Astrocyte (in vitro differentiated cells and primary cell): ENCODE data around the gene KLC4. TPM values are rescaled to one million over a fixed set of nuclear protein-coding genes. Genes with fewer than 3 reads are reported as not detected.

ENCODE experiments used
- DNase-seq: peaks from one replicate; pipeline ENCODE4 v3.0.0-alpha.2; 2010; ENCODE audit warnings: low read depth
- FAIRE-seq: peaks from 2 replicates; lab custom pipeline; 2011; peaks lifted over from hg19 to GRCh38; lab: Jason Lieb, UNC
- H2AFZ ChIP-seq: 2 replicates; pipeline ENCODE4 v1.6.0; 2012; ENCODE audit warnings: low read depth, low read length, inconsistent platforms
- H3K27ac ChIP-seq: 2 replicates; pipeline ENCODE4 v1.5.1; 2011; ENCODE audit warnings: low read depth, low read length, inconsistent platforms
- H3K27me3 ChIP-seq: 2 replicates; pipeline ENCODE4 v1.6.0; 2011; ENCODE audit warnings: low read length, inconsistent platforms; ENCODE audit not compliant: insufficient read depth
- H3K36me3 ChIP-seq: 2 replicates; pipeline ENCODE4 v1.5.1; 2011; ENCODE audit warnings: low read length, inconsistent platforms; ENCODE audit not compliant: insufficient read depth
- H3K4me1 ChIP-seq: 2 replicates; pipeline ENCODE4 v1.5.1; 2011; ENCODE audit warnings: low read length, inconsistent platforms; ENCODE audit not compliant: insufficient read depth
- H3K4me2 ChIP-seq: 2 replicates; pipeline ENCODE4 v1.6.0; 2012; ENCODE audit warnings: low read length, inconsistent platforms
- H3K4me3 ChIP-seq: 2 replicates; pipeline ENCODE4 v1.5.1; 2011; ENCODE audit warnings: low read depth, mild to moderate bottlenecking, low read length, inconsistent platforms; ENCODE audit not compliant: insufficient read depth
- H3K79me2 ChIP-seq: 2 replicates; pipeline ENCODE4 v1.6.0; 2012; ENCODE audit warnings: mild to moderate bottlenecking, low read length, inconsistent platforms; ENCODE audit not compliant: insufficient read depth
- H3K9ac ChIP-seq: 2 replicates; pipeline ENCODE4 v1.6.0; 2012; ENCODE audit warnings: mild to moderate bottlenecking, low read length, inconsistent platforms
- H3K9me3 ChIP-seq: 2 replicates; pipeline ENCODE4 v1.5.1; 2012; ENCODE audit warnings: low read depth, mild to moderate bottlenecking, low read length, inconsistent platforms; ENCODE audit not compliant: insufficient read depth
- H4K20me1 ChIP-seq: 2 replicates; pipeline ENCODE4 v1.6.0; 2012; ENCODE audit warnings: low read length, inconsistent platforms; ENCODE audit not compliant: insufficient read depth
- H3K27ac Mint-ChIP-seq: one replicate; pipeline ENCODE4 v1.8.0; 2021; ENCODE audit warnings: mild to moderate bottlenecking, mixed read lengths; ENCODE audit not compliant: unreplicated experiment
- H3K27me3 Mint-ChIP-seq: one replicate; pipeline ENCODE4 v1.8.0; 2021; ENCODE audit warnings: low read depth, mixed read lengths; ENCODE audit not compliant: unreplicated experiment
- H3K36me3 Mint-ChIP-seq: one replicate; pipeline ENCODE4 v1.8.0; 2021; ENCODE audit warnings: low read depth, mixed read lengths; ENCODE audit not compliant: unreplicated experiment
- H3K4me1 Mint-ChIP-seq: one replicate; pipeline ENCODE4 v1.8.0; 2021; ENCODE audit warnings: low read depth, mixed read lengths; ENCODE audit not compliant: unreplicated experiment
- H3K4me3 Mint-ChIP-seq: one replicate; pipeline ENCODE4 v1.8.0; 2021; ENCODE audit warnings: mild to moderate bottlenecking, moderate library complexity, mixed read lengths; ENCODE audit not compliant: unreplicated experiment
- H3K9me3 Mint-ChIP-seq: one replicate; pipeline ENCODE4 v1.8.0; 2021; ENCODE audit warnings: mild to moderate bottlenecking, mixed read lengths; ENCODE audit not compliant: unreplicated experiment
- EZH2 ChIP-seq: IDR thresholded peaks from 2 replicates; pipeline ENCODE4 v1.6.1; 2012; ENCODE audit warnings: mild to moderate bottlenecking, low read length, inconsistent platforms; ENCODE audit not compliant: insufficient read depth
- total RNA-seq: library from RNA; stranded (reverse); gene quantifications from 2 replicates; pipeline ENCODE4 v1.2.1, GENCODE V29; 2021
- TF ChIP-seq, protein P1 (sequence below): IDR thresholded peaks from 2 replicates; pipeline ENCODE4 v1.5.1; 2011; ENCODE audit warnings: low read depth, mild to moderate bottlenecking, inconsistent platforms, low read length, moderate library complexity; ENCODE audit not compliant: insufficient read depth

The KLC4 gene
- total RNA-seq, 1 donor from 2014 or later, result 35.4 TPM

- H3K79me2 ChIP-seq, result peaks cover 93% of the 10 kb centered on the region
- Mint-ChIP-seq H3K4me3 (peak overlapping the region; percentile 69), H3K36me3 (peaks cover 2% of the 10 kb centered on the region), H3K27me3 (no peaks in the 10 kb centered on the region), H3K4me1 (peaks cover 65% of the 10 kb centered on the region), H3K9me3 (no peaks in the 10 kb centered on the region), H3K27ac (peak overlapping the region; percentile 56)
- H3K4me1 ChIP-seq, result peaks cover 42% of the 10 kb centered on the region
- peak overlapping the region; percentile 30 for H3K4me3 ChIP-seq
- H2AFZ ChIP-seq, result no peak overlapping the region
- FAIRE-seq (no peak), DNase-seq (no peak)
- no peaks in the 10 kb centered on the region for H3K36me3 ChIP-seq
- peak overlapping the region; percentile 76 for H3K9ac ChIP-seq
- H3K9me3 ChIP-seq, result no peaks in the 10 kb centered on the region
- H3K27me3 ChIP-seq, result no peaks in the 10 kb centered on the region
- H4K20me1 ChIP-seq, result peaks cover 67% of the 10 kb centered on the region
- H3K27ac ChIP-seq, result peak overlapping the region; percentile 76
- H3K4me2 ChIP-seq, result peak overlapping the region; percentile 79
- TF ChIP-seq, protein P1, sequence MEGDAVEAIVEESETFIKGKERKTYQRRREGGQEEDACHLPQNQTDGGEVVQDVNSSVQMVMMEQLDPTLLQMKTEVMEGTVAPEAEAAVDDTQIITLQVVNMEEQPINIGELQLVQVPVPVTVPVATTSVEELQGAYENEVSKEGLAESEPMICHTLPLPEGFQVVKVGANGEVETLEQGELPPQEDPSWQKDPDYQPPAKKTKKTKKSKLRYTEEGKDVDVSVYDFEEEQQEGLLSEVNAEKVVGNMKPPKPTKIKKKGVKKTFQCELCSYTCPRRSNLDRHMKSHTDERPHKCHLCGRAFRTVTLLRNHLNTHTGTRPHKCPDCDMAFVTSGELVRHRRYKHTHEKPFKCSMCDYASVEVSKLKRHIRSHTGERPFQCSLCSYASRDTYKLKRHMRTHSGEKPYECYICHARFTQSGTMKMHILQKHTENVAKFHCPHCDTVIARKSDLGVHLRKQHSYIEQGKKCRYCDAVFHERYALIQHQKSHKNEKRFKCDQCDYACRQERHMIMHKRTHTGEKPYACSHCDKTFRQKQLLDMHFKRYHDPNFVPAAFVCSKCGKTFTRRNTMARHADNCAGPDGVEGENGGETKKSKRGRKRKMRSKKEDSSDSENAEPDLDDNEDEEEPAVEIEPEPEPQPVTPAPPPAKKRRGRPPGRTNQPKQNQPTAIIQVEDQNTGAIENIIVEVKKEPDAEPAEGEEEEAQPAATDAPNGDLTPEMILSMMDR, result no peak
- no peak for TF ChIP-seq EZH2
Measured at GRCh38 chr6:43095939-43096338, 36.5 kb downstream of the KLC4 start.

- no peaks in the 10 kb centered on the region for H3K27me3 Mint-ChIP-seq
- H3K4me2 ChIP-seq, result peak overlapping the region; percentile 79
- peak overlapping the region; percentile 34 for H3K4me3 ChIP-seq
- TF ChIP-seq, protein P1, result no peak
- no peak for TF ChIP-seq EZH2
- peaks cover 90% of the 10 kb centered on the region for H3K79me2 ChIP-seq
- H3K9ac ChIP-seq, result peak overlapping the region; percentile 76
- no peaks in the 10 kb centered on the region for H3K36me3 ChIP-seq
- peaks cover 42% of the 10 kb centered on the region for H3K4me1 ChIP-seq
- FAIRE-seq (no peak), DNase-seq (peak; percentile 93)
- H3K27ac Mint-ChIP-seq, result peak overlapping the region; percentile 56
- peak overlapping the region; percentile 67 for H3K4me3 Mint-ChIP-seq
- H3K36me3 Mint-ChIP-seq, result peaks cover 2% of the 10 kb centered on the region
- H4K20me1 ChIP-seq, result peaks cover 63% of the 10 kb centered on the region
- no peak overlapping the region for H2AFZ ChIP-seq
- H3K9me3 Mint-ChIP-seq, result no peaks in the 10 kb centered on the region
- H3K9me3 ChIP-seq, result no peaks in the 10 kb centered on the region
- peaks cover 62% of the 10 kb centered on the region for H3K4me1 Mint-ChIP-seq
- peak overlapping the region; percentile 76 for H3K27ac ChIP-seq
- H3K27me3 ChIP-seq, result no peaks in the 10 kb centered on the region
Measured at GRCh38 chr6:43096451-43097097, 37.1 kb downstream of the KLC4 start.

GRCh38 chr6:43097098-43097489 lies 37.7 kb downstream of the KLC4 start:
- peak overlapping the region; percentile 67 for H3K4me3 Mint-ChIP-seq
- H3K27me3 Mint-ChIP-seq, result no peaks in the 10 kb centered on the region
- DNase-seq (no peak), FAIRE-seq (no peak)
- Histone ChIP-seq H2AFZ (no peak overlapping the region), H3K4me2 (peak overlapping the region; percentile 79), H3K27me3 (no peaks in the 10 kb centered on the region), H3K27ac (peak overlapping the region; percentile 76), H3K9ac (peak overlapping the region; percentile 76), H3K4me1 (peaks cover 42% of the 10 kb centered on the region), H3K4me3 (peak overlapping the region; percentile 34), H3K9me3 (no peaks in the 10 kb centered on the region), H3K79me2 (peaks cover 90% of the 10 kb centered on the region), H3K36me3 (no peaks in the 10 kb centered on the region), H4K20me1 (peaks cover 66% of the 10 kb centered on the region)
- H3K4me1 Mint-ChIP-seq, result peaks cover 62% of the 10 kb centered on the region
- H3K9me3 Mint-ChIP-seq, result no peaks in the 10 kb centered on the region
- no peak for TF ChIP-seq EZH2
- TF ChIP-seq, protein P1, result no peak
- peaks cover 2% of the 10 kb centered on the region for H3K36me3 Mint-ChIP-seq
- H3K27ac Mint-ChIP-seq, result peak overlapping the region; percentile 56
